WTC11 (cell line): ENCODE data around the gene DLGAP5. TPM values are rescaled to one million over a fixed set of nuclear protein-coding genes. Genes with fewer than 3 reads are reported as not detected.

ENCODE experiments used
- ATAC-seq: fragments of 200-7000 bp; cut with Tn5 transposase; 2 replicates; pipeline ENCODE4 v1.10.0; 2021; ENCODE audit warnings: mild to moderate bottlenecking, moderate library complexity
- CTCF ChIA-PET: fragments of 300-600 bp; sonication (Branson Sonifier 250); formaldehyde crosslinking; loops from one replicate; lab custom pipeline; 2021; ENCODE audit warnings: antibody characterized with exemption; lab: Charles Lee
- POLR2A ChIA-PET: fragments of 350-600 bp; sonication (Branson Sonifier 250); formaldehyde crosslinking; loops from one replicate; lab custom pipeline; 2021; ENCODE audit warnings: antibody characterized with exemption; lab: Charles Lee
- DNase-seq: peaks from one replicate; pipeline ENCODE4 v3.0.0; 2021; ENCODE audit warnings: low spot score
- H3K27ac Mint-ChIP-seq: 2 replicates; pipeline ENCODE4 v1.8.0; 2021; ENCODE audit warnings: mixed read lengths
- H3K27me3 Mint-ChIP-seq: 2 replicates; pipeline ENCODE4 v1.8.0; 2021; ENCODE audit warnings: low read depth, mild to moderate bottlenecking, moderate library complexity, mixed read lengths
- H3K36me3 Mint-ChIP-seq: 2 replicates; pipeline ENCODE4 v1.8.0; 2021; ENCODE audit warnings: mixed read lengths
- H3K4me1 Mint-ChIP-seq: 2 replicates; pipeline ENCODE4 v1.8.0; 2022; ENCODE audit warnings: mixed read lengths
- H3K4me3 Mint-ChIP-seq: 2 replicates; pipeline ENCODE4 v1.8.0; 2021; ENCODE audit warnings: mild to moderate bottlenecking, moderate library complexity, mixed read lengths
- H3K9me3 Mint-ChIP-seq: 2 replicates; pipeline ENCODE4 v1.8.0; 2021; ENCODE audit warnings: mixed read lengths
- ATF2 ChIP-seq: sonication (generic); formaldehyde crosslinking; IDR thresholded peaks from 2 replicates; pipeline ENCODE4 v1.8.1; 2022; ENCODE audit warnings: low read depth, missing genetic modification reagents, borderline replicate concordance
- JUN ChIP-seq: sonication (generic); formaldehyde crosslinking; IDR thresholded peaks from 2 replicates; pipeline ENCODE4 v1.8.0; 2023; ENCODE audit warnings: mild to moderate bottlenecking, missing genetic modification reagents
- MLX ChIP-seq: sonication (generic); formaldehyde crosslinking; IDR thresholded peaks from 2 replicates; pipeline ENCODE4 v1.8.1; 2023; ENCODE audit warnings: mild to moderate bottlenecking, missing genetic modification reagents, moderate library complexity
- NR3C1 ChIP-seq: sonication (generic); formaldehyde crosslinking; conservative IDR thresholded peaks from 2 replicates; pipeline ENCODE4 v1.8.1; 2023; ENCODE audit warnings: low read depth, mild to moderate bottlenecking, missing genetic modification reagents
- PRRX2 ChIP-seq: fragments of 250-450 bp; sonication (Bioruptor Pico); IDR thresholded peaks from 2 replicates; pipeline ENCODE4 v1.8.0; 2021; ENCODE audit warnings: mild to moderate bottlenecking
- SMAD3 ChIP-seq: sonication (generic); formaldehyde crosslinking; IDR thresholded peaks from 2 replicates; pipeline ENCODE4 v1.8.0; 2022; ENCODE audit warnings: missing genetic modification reagents, mild to moderate bottlenecking, borderline replicate concordance
- SOX15 ChIP-seq: fragments of 250-450 bp; sonication (Bioruptor Pico); IDR thresholded peaks from 2 replicates; pipeline ENCODE4 v1.9.0; 2021; ENCODE audit warnings: mild to moderate bottlenecking
- TEAD4 ChIP-seq: sonication (generic); formaldehyde crosslinking; IDR thresholded peaks from 2 replicates; pipeline ENCODE4 v1.8.0; 2022; ENCODE audit warnings: mild to moderate bottlenecking, missing genetic modification reagents
- ZBTB21 ChIP-seq: sonication (generic); formaldehyde crosslinking; IDR thresholded peaks from 2 replicates; pipeline ENCODE4 v1.8.1; 2023; ENCODE audit warnings: mild to moderate bottlenecking, missing genetic modification reagents, borderline replicate concordance
- ZNF396 ChIP-seq: fragments of 250-450 bp; sonication (Bioruptor Pico); IDR thresholded peaks from 2 replicates; pipeline ENCODE4 v1.8.0; 2021; ENCODE audit warnings: mild to moderate bottlenecking, moderate library complexity, borderline replicate concordance
- ZNF532 ChIP-seq: fragments of 250-450 bp; sonication (Bioruptor Pico); IDR thresholded peaks from 2 replicates; pipeline ENCODE4 v1.9.0; 2021; ENCODE audit warnings: mild to moderate bottlenecking, borderline replicate concordance
- total RNA-seq: library from RNA; stranded (reverse); gene quantifications from 3 replicates; pipeline ENCODE4 v1.2.3, GENCODE V29; 2021
- TF ChIP-seq, protein P1 (sequence below): sonication (generic); formaldehyde crosslinking; IDR thresholded peaks from 2 replicates; pipeline ENCODE4 v1.8.0; 2022; ENCODE audit warnings: missing genetic modification reagents

Gene DLGAP5
- total RNA-seq, 1 experiment from 2014 or later, result 141 TPM

DNA sequence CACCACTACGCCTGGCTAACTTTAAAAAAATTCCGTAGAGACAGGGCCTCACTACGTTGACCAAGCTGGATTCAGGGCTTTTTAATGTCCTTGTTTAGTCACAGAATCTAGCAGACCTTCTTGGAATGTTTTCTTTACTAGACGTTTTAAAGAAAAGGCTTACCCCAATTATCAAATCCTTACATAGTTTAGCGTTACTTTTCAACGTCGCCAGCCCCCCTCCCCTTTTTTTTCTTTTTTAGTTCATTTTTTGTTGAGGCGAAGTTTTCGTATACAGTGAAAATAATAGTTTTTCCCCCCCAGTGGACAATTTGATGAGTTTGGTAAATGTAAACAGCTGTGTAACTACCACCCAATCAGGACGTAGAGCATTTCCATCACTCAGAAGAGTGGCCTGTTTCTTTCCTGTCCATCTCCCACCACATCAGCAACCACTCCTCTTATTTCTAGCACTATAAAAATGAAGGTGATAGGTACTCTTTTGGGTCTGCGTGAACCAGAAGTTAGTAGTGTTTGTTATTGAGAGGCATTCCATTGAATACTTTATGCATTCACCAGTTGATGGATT, 753 bp upstream of the DLGAP5 start:
- TF ChIP-seq TEAD4 (CRISPR knock-in tag) (no peak), SMAD3 (CRISPR knock-in tag) (no peak)
- Mint-ChIP-seq H3K4me1 (peaks cover 25% of the 10 kb centered on the region), H3K27me3 (no peaks in the 10 kb centered on the region), H3K27ac (peak overlapping the region; percentile 29), H3K36me3 (peaks cover 25% of the 10 kb centered on the region), H3K4me3 (peak overlapping the region; percentile 98), H3K9me3 (peaks cover 9% of the 10 kb centered on the region)
- POLR2A ChIA-PET, result interaction anchor here (0.7 to 1.1 kb wide), 2 partner anchors 9 to 156 kb away, joined by 4 to 5 read pairs; no protein-coding TSS in a partner anchor
- CTCF ChIA-PET, result interaction anchor here (0.9 to 2.0 kb wide), 2 partner anchors 54 to 100 kb away, joined by 3 to 5 read pairs; no protein-coding TSS in a partner anchor
- DNase-seq, result no peak
- no peak for ATAC-seq

- Mint-ChIP-seq H3K4me3 (peak overlapping the region; percentile 98), H3K4me1 (peaks cover 25% of the 10 kb centered on the region)
- TF ChIP-seq NR3C1 (CRISPR knock-in tag) (no peak), ZNF532 (CRISPR knock-in tag) (no peak), MLX (no peak), PRRX2 (no peak), ZNF396 (no peak), SOX15 (CRISPR knock-in tag) (no peak)
- TF ChIP-seq, protein P1, sequence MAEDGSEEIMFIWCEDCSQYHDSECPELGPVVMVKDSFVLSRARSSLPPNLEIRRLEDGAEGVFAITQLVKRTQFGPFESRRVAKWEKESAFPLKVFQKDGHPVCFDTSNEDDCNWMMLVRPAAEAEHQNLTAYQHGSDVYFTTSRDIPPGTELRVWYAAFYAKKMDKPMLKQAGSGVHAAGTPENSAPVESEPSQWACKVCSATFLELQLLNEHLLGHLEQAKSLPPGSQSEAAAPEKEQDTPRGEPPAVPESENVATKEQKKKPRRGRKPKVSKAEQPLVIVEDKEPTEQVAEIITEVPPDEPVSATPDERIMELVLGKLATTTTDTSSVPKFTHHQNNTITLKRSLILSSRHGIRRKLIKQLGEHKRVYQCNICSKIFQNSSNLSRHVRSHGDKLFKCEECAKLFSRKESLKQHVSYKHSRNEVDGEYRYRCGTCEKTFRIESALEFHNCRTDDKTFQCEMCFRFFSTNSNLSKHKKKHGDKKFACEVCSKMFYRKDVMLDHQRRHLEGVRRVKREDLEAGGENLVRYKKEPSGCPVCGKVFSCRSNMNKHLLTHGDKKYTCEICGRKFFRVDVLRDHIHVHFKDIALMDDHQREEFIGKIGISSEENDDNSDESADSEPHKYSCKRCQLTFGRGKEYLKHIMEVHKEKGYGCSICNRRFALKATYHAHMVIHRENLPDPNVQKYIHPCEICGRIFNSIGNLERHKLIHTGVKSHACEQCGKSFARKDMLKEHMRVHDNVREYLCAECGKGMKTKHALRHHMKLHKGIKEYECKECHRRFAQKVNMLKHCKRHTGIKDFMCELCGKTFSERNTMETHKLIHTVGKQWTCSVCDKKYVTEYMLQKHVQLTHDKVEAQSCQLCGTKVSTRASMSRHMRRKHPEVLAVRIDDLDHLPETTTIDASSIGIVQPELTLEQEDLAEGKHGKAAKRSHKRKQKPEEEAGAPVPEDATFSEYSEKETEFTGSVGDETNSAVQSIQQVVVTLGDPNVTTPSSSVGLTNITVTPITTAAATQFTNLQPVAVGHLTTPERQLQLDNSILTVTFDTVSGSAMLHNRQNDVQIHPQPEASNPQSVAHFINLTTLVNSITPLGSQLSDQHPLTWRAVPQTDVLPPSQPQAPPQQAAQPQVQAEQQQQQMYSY (CRISPR knock-in tag), result no peak
- TF ChIP-seq, all 79 proteins: peak for 0
- ATAC-seq (no peak), DNase-seq (no peak)
- Mint-ChIP-seq H3K9me3 (peaks cover 9% of the 10 kb centered on the region), H3K36me3 (peaks cover 35% of the 10 kb centered on the region), H3K27ac (peak overlapping the region; percentile 95), H3K27me3 (no peaks in the 10 kb centered on the region)
- CTCF ChIA-PET, result interaction anchor here (0.6 to 2.0 kb wide), 4 partner anchors 53 to 226 kb away, joined by 4 to 7 read pairs (median 4); no protein-coding TSS in a partner anchor
- POLR2A ChIA-PET, result interaction anchor here (0.6 kb wide), 1 partner anchor 53 kb away, joined by 3 read pairs; no protein-coding TSS in a partner anchor
Measured at GRCh38 chr14:55190906-55191202, 531 bp downstream of the DLGAP5 start.

GRCh38 chr14:55188686-55189295, 2.6 kb downstream of the DLGAP5 start:
- DNase-seq (no peak), ATAC-seq (no peak)
- Mint-ChIP-seq H3K9me3 (peaks cover 9% of the 10 kb centered on the region), H3K4me1 (peaks cover 22% of the 10 kb centered on the region), H3K4me3 (peak overlapping the region; percentile 98), H3K27ac (no peak overlapping the region), H3K36me3 (peaks cover 49% of the 10 kb centered on the region), H3K27me3 (no peaks in the 10 kb centered on the region)
- TF ChIP-seq JUN (CRISPR knock-in tag), result no peak
- no peak for TF ChIP-seq MLX
- no peak for TF ChIP-seq ATF2
- no peak for TF ChIP-seq ZBTB21 (CRISPR knock-in tag)
- POLR2A ChIA-PET, result interaction anchor here (0.6 to 1.3 kb wide), 2 partner anchors 12 to 220 kb away, joined by 3 to 7 read pairs; no protein-coding TSS in a partner anchor
- CTCF ChIA-PET, result interaction anchor here (1.1 to 1.2 kb wide), 2 partner anchors 51 to 138 kb away, joined by 4 to 5 read pairs; no protein-coding TSS in a partner anchor
